Osteoblast (primary cell): ENCODE measurements around the gene NEGR1. TPM values are rescaled to one million over a fixed set of nuclear protein-coding genes. Genes with fewer than 3 reads are reported as not detected.

Experiments
- DNase-seq: peaks from one replicate; pipeline ENCODE4 v3.0.0; 2011; ENCODE audit warnings: low spot score, mixed read lengths; ENCODE audit not compliant: insufficient read length; ENCODE audit errors: missing footprints
- H2AFZ ChIP-seq: 2 replicates; pipeline ENCODE4 v1.6.0; 2011; ENCODE audit warnings: mild to moderate bottlenecking, low read length
- H3K27ac ChIP-seq: 2 replicates; pipeline ENCODE4 v1.5.1; 2011; ENCODE audit warnings: mild to moderate bottlenecking, low read depth, low read length, moderate library complexity
- H3K27me3 ChIP-seq: 2 replicates; pipeline ENCODE4 v1.6.0; 2012; ENCODE audit warnings: mild to moderate bottlenecking, control low read depth, inconsistent platforms, low read length, moderate library complexity; ENCODE audit not compliant: insufficient read depth
- H3K36me3 ChIP-seq: 2 replicates; pipeline ENCODE4 v1.5.1; 2011; ENCODE audit warnings: mild to moderate bottlenecking, low read length, control low read depth, moderate library complexity; ENCODE audit not compliant: insufficient read depth
- H3K4me1 ChIP-seq: 2 replicates; pipeline ENCODE4 v1.5.1; 2011; ENCODE audit warnings: mild to moderate bottlenecking, low read length, control low read depth, moderate library complexity; ENCODE audit not compliant: insufficient read depth
- H3K4me2 ChIP-seq: 2 replicates; pipeline ENCODE4 v1.6.0; 2011; ENCODE audit warnings: mild to moderate bottlenecking, low read length; ENCODE audit not compliant: insufficient read depth
- H3K4me3 ChIP-seq: fragments of 200-600 bp; sonication (generic); 3 replicates; pipeline ENCODE4 v1.5.1; 2012; ENCODE audit warnings: mild to moderate bottlenecking, low read length, inconsistent platforms; ENCODE audit not compliant: insufficient read depth
- H3K79me2 ChIP-seq: 2 replicates; pipeline ENCODE4 v1.6.0; 2012; ENCODE audit warnings: mild to moderate bottlenecking, low read length, control low read depth, inconsistent platforms; ENCODE audit not compliant: insufficient read depth
- H3K9me3 ChIP-seq: 2 replicates; pipeline ENCODE4 v1.5.1; 2011; ENCODE audit warnings: low read depth, low read length, control low read depth
- H4K20me1 ChIP-seq: 2 replicates; pipeline ENCODE4 v1.6.0; 2012; ENCODE audit warnings: mild to moderate bottlenecking, low read length, control low read depth; ENCODE audit not compliant: insufficient read depth
- total RNA-seq: library from RNA; depleted of rRNA; stranded (reverse); fragments of >200 nt; gene quantifications from 2 replicates; pipeline ENCODE4 v1.2.3, GENCODE V29; 2012
- TF ChIP-seq, protein P1 (sequence below): IDR thresholded peaks from 2 replicates; pipeline ENCODE4 v1.5.1; 2011; ENCODE audit warnings: mild to moderate bottlenecking, low read depth, low read length, moderate library complexity; ENCODE audit errors: extremely low read depth

NEGR1 gene
- total RNA-seq, 1 donor = 18.1 TPM

DNA sequence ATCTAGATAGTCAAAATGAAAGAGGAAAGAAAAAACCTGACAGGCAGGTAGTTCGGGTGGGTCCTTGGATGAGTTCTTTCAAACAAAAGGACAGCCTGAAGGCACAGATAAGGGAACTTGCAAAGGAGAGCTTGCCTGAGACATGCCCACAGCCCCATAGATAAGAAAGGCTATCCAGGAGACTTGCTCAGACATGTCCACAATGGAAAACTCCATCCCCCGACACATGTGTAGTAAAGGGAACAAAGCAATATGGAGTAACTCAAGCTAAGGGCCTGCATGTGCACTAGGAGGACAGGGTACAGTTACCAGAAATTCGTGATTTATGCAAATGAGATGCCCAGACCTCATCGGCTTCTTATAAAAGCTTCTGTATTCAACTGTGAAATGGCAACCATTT, 281.5 kb downstream of the NEGR1 start:
- Histone ChIP-seq H3K9me3 (no peaks in the 10 kb centered on the region), H3K4me1 (no peaks in the 10 kb centered on the region), H3K36me3 (no peaks in the 10 kb centered on the region), H2AFZ (no peak overlapping the region), H3K4me3 (no peak overlapping the region), H3K79me2 (no peaks in the 10 kb centered on the region), H3K4me2 (no peak overlapping the region), H3K27me3 (no peaks in the 10 kb centered on the region), H4K20me1 (no peaks in the 10 kb centered on the region), H3K27ac (no peak overlapping the region)
- no peak for DNase-seq
- TF ChIP-seq, protein P1, sequence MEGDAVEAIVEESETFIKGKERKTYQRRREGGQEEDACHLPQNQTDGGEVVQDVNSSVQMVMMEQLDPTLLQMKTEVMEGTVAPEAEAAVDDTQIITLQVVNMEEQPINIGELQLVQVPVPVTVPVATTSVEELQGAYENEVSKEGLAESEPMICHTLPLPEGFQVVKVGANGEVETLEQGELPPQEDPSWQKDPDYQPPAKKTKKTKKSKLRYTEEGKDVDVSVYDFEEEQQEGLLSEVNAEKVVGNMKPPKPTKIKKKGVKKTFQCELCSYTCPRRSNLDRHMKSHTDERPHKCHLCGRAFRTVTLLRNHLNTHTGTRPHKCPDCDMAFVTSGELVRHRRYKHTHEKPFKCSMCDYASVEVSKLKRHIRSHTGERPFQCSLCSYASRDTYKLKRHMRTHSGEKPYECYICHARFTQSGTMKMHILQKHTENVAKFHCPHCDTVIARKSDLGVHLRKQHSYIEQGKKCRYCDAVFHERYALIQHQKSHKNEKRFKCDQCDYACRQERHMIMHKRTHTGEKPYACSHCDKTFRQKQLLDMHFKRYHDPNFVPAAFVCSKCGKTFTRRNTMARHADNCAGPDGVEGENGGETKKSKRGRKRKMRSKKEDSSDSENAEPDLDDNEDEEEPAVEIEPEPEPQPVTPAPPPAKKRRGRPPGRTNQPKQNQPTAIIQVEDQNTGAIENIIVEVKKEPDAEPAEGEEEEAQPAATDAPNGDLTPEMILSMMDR = no peak

- Histone ChIP-seq H3K79me2 (no peaks in the 10 kb centered on the region), H3K27me3 (no peaks in the 10 kb centered on the region)
These were observed 287.7 kb downstream of the NEGR1 start for GRCh38 chr1:71994646-71995045.

DNA sequence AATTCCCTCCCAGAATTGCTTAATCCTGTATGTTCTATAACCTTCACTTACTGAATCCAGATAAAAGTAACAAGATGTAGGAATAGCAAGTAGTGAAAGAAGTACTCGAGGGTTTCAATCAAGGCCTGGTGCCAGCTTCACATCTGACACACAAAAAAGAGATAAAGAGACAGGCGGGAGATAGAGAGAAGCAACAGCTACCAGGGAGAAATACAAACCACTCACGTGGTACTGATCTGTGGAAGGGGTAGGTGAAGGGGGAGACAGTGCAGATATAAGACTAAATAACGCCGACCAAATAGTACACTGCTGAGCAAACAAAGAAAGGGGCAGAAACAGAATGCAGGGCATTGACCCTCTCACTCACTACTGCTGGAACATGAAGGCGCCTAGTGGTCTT, 295.2 kb downstream of the NEGR1 start:
- no peaks in the 10 kb centered on the region for H4K20me1 ChIP-seq
- H3K4me1 ChIP-seq = no peaks in the 10 kb centered on the region
- no peaks in the 10 kb centered on the region for H3K27me3 ChIP-seq
- H3K27ac ChIP-seq = no peak overlapping the region
- no peak for DNase-seq
- no peak overlapping the region for H3K4me3 ChIP-seq
- no peaks in the 10 kb centered on the region for H3K79me2 ChIP-seq
- no peaks in the 10 kb centered on the region for H3K9me3 ChIP-seq
- no peak overlapping the region for H2AFZ ChIP-seq
- H3K36me3 ChIP-seq = no peaks in the 10 kb centered on the region
- no peak overlapping the region for H3K4me2 ChIP-seq
- TF ChIP-seq, protein P1 = no peak

More at GRCh38 chr1:71994646-71995045, 287.7 kb downstream of the NEGR1 start:
- Histone ChIP-seq H3K9me3 (no peaks in the 10 kb centered on the region), H2AFZ (no peak overlapping the region), H3K27ac (no peak overlapping the region), H3K4me3 (no peak overlapping the region), H3K4me1 (no peaks in the 10 kb centered on the region), H4K20me1 (no peaks in the 10 kb centered on the region), H3K36me3 (no peaks in the 10 kb centered on the region), H3K4me2 (no peak overlapping the region)
- TF ChIP-seq, protein P1 = no peak
- DNase-seq = no peak

DNA sequence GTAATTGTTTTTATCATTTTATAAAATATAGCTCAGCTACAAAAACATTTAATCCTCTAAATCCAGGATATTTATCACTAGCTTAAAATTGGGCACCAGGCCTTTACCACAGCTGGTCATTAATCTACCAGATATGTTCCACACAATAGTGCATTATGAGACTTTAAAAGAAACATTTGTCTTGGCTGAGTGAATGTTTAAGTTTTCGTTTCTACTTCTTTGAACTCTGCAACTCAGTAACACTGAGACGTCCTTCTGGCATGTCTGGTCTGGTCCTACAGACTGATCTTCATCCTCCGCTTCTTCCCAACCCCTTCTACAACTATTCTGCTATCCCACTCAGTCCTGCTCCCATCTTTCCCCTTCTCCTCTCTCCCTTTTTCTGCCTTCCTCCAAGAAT, 296.2 kb downstream of the NEGR1 start:
- no peaks in the 10 kb centered on the region for H3K36me3 ChIP-seq
- no peak for DNase-seq
- H3K4me1 ChIP-seq = no peaks in the 10 kb centered on the region
- H4K20me1 ChIP-seq = no peaks in the 10 kb centered on the region
- no peaks in the 10 kb centered on the region for H3K79me2 ChIP-seq
- H2AFZ ChIP-seq = no peak overlapping the region
- no peak overlapping the region for H3K4me3 ChIP-seq
- TF ChIP-seq, protein P1 = no peak
- H3K27me3 ChIP-seq = no peaks in the 10 kb centered on the region
- no peak overlapping the region for H3K27ac ChIP-seq
- no peak overlapping the region for H3K4me2 ChIP-seq
- no peaks in the 10 kb centered on the region for H3K9me3 ChIP-seq
